GM12878 (cell line): ENCODE measurements around the gene SLC38A3. TPM values are rescaled to one million over a fixed set of nuclear protein-coding genes. Genes with fewer than 3 reads are reported as not detected.

Source experiments
- BRCA1 ChIP-seq: IDR thresholded peaks from 2 replicates; pipeline ENCODE4 v1.6.1; 2011; ENCODE audit warnings: low read depth, low read length, improper control_type of control experiment
- CBFB ChIP-seq: IDR thresholded peaks from 2 replicates; pipeline ENCODE4 v1.6.1; 2016; ENCODE audit warnings: antibody characterized with exemption, low read depth
- E4F1 ChIP-seq: fragments of 450-650 bp; IDR thresholded peaks from 2 replicates; pipeline ENCODE4 v1.6.1; 2018; ENCODE audit warnings: borderline replicate concordance, mild to moderate bottlenecking; ENCODE audit not compliant: partially characterized antibody
- EP300 ChIP-seq, 2 experiments: fragments of 150-350 bp in 1 of 2; IDR thresholded peaks; 2 replicates each; pipeline ENCODE4 v1.6.1; 2011 to 2012; ENCODE audit warnings: low read depth in 2 of 2, low read length in 2 of 2, borderline replicate concordance in 1 of 2, improper control_type of control experiment in 1 of 2, inconsistent platforms in 1 of 2; ENCODE audit not compliant: control insufficient read depth in 1 of 2
- ETV6 ChIP-seq, 2 experiments: fragments of 450-650 bp in 1 of 2; IDR thresholded peaks in 1 of 2; conservative IDR thresholded peaks in 1 of 2; 2 replicates each; pipeline ENCODE4 v1.6.1; 2014; ENCODE audit warnings: antibody characterized with exemption in 1 of 2, borderline replicate concordance in 1 of 2, low read depth in 1 of 2, mild to moderate bottlenecking in 1 of 2, moderate library complexity in 1 of 2
- EZH2 ChIP-seq: IDR thresholded peaks from 2 replicates; pipeline ENCODE4 v1.6.1; 2012; ENCODE audit warnings: low read depth, mild to moderate bottlenecking, control low read depth, inconsistent platforms, low read length, borderline replicate concordance; ENCODE audit not compliant: control insufficient read depth
- GATAD2B ChIP-seq: fragments of 450-650 bp; conservative IDR thresholded peaks from 2 replicates; pipeline ENCODE4 v1.6.1; 2017; ENCODE audit warnings: low read depth, mild to moderate bottlenecking, moderate library complexity
- HDGF ChIP-seq: fragments of 450-650 bp; IDR thresholded peaks from 2 replicates; pipeline ENCODE4 v1.6.1; 2016; ENCODE audit warnings: antibody characterized with exemption
- IKZF1 ChIP-seq: fragments of 450-650 bp; conservative IDR thresholded peaks from 2 replicates; pipeline ENCODE4 v1.6.1; 2017; ENCODE audit warnings: antibody characterized with exemption, mild to moderate bottlenecking
- NBN ChIP-seq: fragments of 450-650 bp; IDR thresholded peaks from 2 replicates; pipeline ENCODE4 v1.6.1; 2016
- RELA ChIP-seq: fragments of 450-650 bp; IDR thresholded peaks from 2 replicates; pipeline ENCODE4 v1.8.0; 2014; ENCODE audit warnings: borderline replicate concordance; ENCODE audit not compliant: partially characterized antibody
- SPI1 ChIP-seq: IDR thresholded peaks from 2 replicates; pipeline ENCODE4 v1.6.1; 2011; ENCODE audit warnings: low read depth, mild to moderate bottlenecking, low read length, moderate library complexity, borderline replicate concordance; ENCODE audit not compliant: insufficient read depth
- TCF7 ChIP-seq: IDR thresholded peaks from 2 replicates; pipeline ENCODE4 v1.6.1; 2014; ENCODE audit warnings: antibody characterized with exemption, borderline replicate concordance
- polyA plus RNA-seq, 11 experiments: library from polyadenylated mRNA; depleted of rRNA in 4 of 11; unstranded in 6 of 11; stranded (reverse) in 5 of 11; fragments of >200 nt; fragmentation: Nextera tagmentation in 4 of 11; fragmentation: Illumina TruSeq in 1 of 11; extraction: Ambion mirVana in 4 of 11; extraction: Trizol in 1 of 11; gene quantifications; 1 replicate in 1 of 11; 2 replicates in 10 of 11; pipeline versions ENCODE4 v1.2.1 to v1.2.3, GENCODE V29; 2011 to 2016; ENCODE audit warnings: inconsistent platforms in 2 of 11, missing spikeins in 2 of 11, low read depth in 1 of 11
- total RNA-seq, 4 experiments: library from RNA; depleted of rRNA in 3 of 4; stranded (reverse); fragments of >200 nt in 3 of 4; fragmentation: Illumina TruSeq in 1 of 4; extraction: Trizol in 1 of 4; gene quantifications; 2 replicates each; pipeline versions ENCODE4 v1.2.1 to v1.2.3, GENCODE V29; 2013 to 2021

The SLC38A3 gene
- total and polyA plus RNA-seq, 10 of the 15 experiments (the other 5 are each of a cell fraction or from before 2014, with no cell fraction given) = 0.14 TPM; not detected in 9

DNA sequence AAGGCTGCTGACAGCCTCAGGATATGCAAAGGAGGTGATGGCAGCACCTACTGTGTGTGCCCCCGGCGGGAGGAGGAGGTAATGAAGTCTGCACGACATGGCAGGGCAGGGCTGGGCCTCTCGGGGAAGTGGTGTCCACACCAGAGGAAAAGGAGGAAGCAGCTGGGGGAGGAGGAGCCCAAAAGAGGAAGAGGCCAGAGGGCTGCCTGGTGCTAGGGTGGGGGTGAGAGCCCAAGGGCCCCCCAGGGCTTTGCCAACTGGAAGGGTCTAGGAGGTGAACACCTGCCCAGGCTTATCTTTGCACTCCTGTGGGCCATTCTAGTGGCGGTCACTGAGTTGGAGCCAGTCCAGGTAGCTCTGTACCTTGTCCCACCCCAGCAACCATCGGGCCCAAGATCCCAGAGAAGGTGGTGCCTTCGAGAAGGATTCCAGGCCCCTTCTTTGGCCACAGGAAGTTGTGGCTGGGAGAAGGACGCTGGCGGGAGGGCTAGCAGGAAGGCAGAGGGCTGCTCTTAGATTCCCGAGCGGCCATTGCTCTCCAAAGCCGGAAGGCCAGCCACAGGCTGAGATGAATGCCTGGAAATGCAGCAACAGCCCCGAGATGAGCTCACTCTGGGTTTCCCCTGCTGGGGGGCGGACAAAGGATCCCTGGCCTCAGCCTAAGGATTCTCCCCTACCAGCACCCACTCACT, 37.9 kb downstream of the SLC38A3 start (continued):
- TF ChIP-seq GATAD2B = no peak; the same call in 1 of the 2 replicates
- no peak for TF ChIP-seq E4F1
- TF ChIP-seq EP300 (IDR thresholded peaks at IDR 0.05; ENCODE audit: borderline replicate concordance in 1 of 2, control insufficient read depth in 1 of 2, low read depth in 2 of 2, low read length in 2 of 2) = no peak
- TF ChIP-seq HDGF = peak; percentile 7; the same call in 1 of the 2 replicates
- peak; percentile 91 for TF ChIP-seq SPI1
- TF ChIP-seq ETV6 (conservative IDR thresholded peaks at IDR 0.05 in 1 of 2, IDR thresholded peaks at IDR 0.05 in 1 of 2; ENCODE audit: borderline replicate concordance in 1 of 2, low read depth in 1 of 2) = peak in 1 of 2 experiments; percentile 68; a peak in 2 of 4 replicates
- no peak for TF ChIP-seq TCF7
- no peak for TF ChIP-seq EZH2
- peak; percentile 65 for TF ChIP-seq IKZF1
- no peak for TF ChIP-seq CBFB
- TF ChIP-seq RELA = peak; percentile 23
- TF ChIP-seq BRCA1 = no peak
- 0 out of 2 replicates have a peak, but pooled peaks have one; percentile 23 for TF ChIP-seq NBN
